ENCODE results near the gene TEX261.

GRCh38 chr2:70941701-70942100 is 53.0 kb downstream of the TEX261 start:
- TF ChIP-seq CTCF (IDR thresholded peaks at IDR 0.05; ENCODE audit: borderline replicate concordance, extremely low read depth, low read length, poor library complexity, severe bottlenecking) (no peak), EZH2 (IDR thresholded peaks at IDR 0.05; ENCODE audit: borderline replicate concordance, low read depth, low read length, severe bottlenecking) (no peak)
